ENCODE results near the gene MINK1. TPM values are rescaled to one million over a fixed set of nuclear protein-coding genes. Genes with fewer than 3 reads are reported as not detected.
"Not testable (repeated sequence)": the region's sequence is repeated elsewhere in the genome, so short reads cannot be mapped to it uniquely, and the experiment has no call there.

The MINK1 gene
- total RNA-seq, 4 donors from 2014 or later, result 29.3 to 48.6 (median 46.4) TPM

DNA sequence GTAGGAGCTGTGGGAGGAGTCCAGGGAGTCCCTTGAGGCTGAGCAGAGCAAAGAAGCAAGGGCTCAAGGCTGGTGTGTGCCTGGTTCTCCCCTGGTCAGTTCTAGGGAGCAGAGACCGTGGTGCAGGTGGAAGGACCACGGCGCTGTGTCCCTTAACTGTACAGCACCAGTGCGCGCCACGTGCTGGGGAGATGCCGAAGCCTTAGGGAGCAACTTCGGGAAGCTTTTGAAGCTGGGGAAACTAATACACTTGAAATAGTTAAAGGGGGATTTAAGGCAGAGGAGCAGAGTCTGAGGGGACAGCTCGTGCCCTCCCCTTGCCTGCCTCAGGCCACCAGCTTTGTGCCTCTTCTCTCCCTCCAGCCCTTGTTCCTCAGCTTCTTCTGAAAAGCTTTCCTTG, 27.5 kb downstream of the MINK1 start:
- Histone ChIP-seq H3K9me3 (no peaks in the 10 kb centered on the region), H3K27ac (peak overlapping the region in 3 of 4 donors; percentile 11 to 42 (median 18)), H3K36me3 (peaks cover 0 to 15% of the 10 kb centered on the region in 2 donors), H3K4me3 (no peak overlapping the region), H3K4me1 (peaks cover 0 to 38% (median 9%) of the 10 kb centered on the region in 3 donors), H3K27me3 (no peaks in the 10 kb centered on the region)
- TF ChIP-seq, protein P1, sequence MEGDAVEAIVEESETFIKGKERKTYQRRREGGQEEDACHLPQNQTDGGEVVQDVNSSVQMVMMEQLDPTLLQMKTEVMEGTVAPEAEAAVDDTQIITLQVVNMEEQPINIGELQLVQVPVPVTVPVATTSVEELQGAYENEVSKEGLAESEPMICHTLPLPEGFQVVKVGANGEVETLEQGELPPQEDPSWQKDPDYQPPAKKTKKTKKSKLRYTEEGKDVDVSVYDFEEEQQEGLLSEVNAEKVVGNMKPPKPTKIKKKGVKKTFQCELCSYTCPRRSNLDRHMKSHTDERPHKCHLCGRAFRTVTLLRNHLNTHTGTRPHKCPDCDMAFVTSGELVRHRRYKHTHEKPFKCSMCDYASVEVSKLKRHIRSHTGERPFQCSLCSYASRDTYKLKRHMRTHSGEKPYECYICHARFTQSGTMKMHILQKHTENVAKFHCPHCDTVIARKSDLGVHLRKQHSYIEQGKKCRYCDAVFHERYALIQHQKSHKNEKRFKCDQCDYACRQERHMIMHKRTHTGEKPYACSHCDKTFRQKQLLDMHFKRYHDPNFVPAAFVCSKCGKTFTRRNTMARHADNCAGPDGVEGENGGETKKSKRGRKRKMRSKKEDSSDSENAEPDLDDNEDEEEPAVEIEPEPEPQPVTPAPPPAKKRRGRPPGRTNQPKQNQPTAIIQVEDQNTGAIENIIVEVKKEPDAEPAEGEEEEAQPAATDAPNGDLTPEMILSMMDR (IDR thresholded peaks at IDR 0.05), result no peak
- TF ChIP-seq POLR2A (IDR thresholded peaks at IDR 0.05) (no peak), POLR2AphosphoS5 (IDR thresholded peaks at IDR 0.05) (no peak), EP300 (IDR thresholded peaks at IDR 0.05) (no peak)
- ATAC-seq, result no peak
- WGBS, 2 donors (ENCODE audit: low coverage in 1 of 2), result 100% methylated on average over 7 of the region's 9 CpGs; no CpG with 5 or more reads in 1 of the 2 donors

DNA sequence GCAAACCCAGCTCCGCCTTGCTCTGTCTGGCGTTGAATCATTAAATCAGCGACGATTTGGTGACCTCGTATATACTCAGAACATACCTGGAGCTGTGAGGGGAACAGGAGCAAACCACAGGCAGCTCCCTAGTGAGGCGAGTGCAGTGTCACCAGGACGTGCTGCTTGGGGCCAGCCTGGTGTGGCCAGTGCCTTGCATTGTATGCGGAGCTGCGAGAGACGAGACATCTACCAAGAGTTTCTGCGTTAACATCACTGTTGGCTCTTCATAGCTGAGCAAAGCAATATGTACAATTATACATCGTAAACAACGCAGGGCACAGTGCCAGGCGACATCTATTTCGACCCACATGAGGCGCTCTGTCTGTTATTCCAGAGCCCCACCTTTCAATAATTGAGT, 27.9 kb downstream of the MINK1 start:
- H3K27me3 ChIP-seq, result no peaks in the 10 kb centered on the region
- peaks cover 0 to 15% of the 10 kb centered on the region in 2 donors for H3K36me3 ChIP-seq
- no peaks in the 10 kb centered on the region for H3K9me3 ChIP-seq
- peak overlapping the region in 2 of 4 donors; percentile 18 to 42 for H3K27ac ChIP-seq
- TF ChIP-seq POLR2A (IDR thresholded peaks at IDR 0.05) (no peak), EP300 (IDR thresholded peaks at IDR 0.05) (no peak), POLR2AphosphoS5 (IDR thresholded peaks at IDR 0.05) (no peak)
- TF ChIP-seq, protein P1 (IDR thresholded peaks at IDR 0.05), result no peak
- no peak for ATAC-seq
- no peak overlapping the region for H3K4me3 ChIP-seq
- peaks cover 0 to 38% (median 9%) of the 10 kb centered on the region in 3 donors for H3K4me1 ChIP-seq
- 91 to 100% methylated on average over 1 to 13 of the region's 16 CpGs for WGBS, 2 donors (ENCODE audit: low coverage in 1 of 2)

DNA sequence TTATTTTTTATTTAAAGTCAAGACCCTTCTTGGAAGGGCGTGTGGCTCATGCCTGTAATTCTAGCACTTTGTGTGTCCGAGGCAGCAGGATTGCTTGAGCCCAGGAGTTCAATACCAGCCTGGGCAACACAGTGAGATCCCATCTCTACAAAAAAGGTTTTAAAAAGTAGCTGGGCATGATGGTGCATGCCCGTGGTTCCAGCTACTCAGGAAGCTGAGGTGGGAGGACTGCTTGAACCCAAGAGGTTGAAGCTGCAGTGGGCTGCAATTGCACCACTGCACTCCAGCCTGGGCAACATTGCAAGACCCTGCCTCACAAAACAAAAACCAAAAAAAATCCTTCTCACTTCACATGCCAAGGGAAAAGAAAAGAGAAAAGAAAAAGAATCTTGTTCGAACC, 29.6 kb downstream of the MINK1 start:
- Histone ChIP-seq H3K27me3 (no peaks in the 10 kb centered on the region), H3K4me3 (no peak overlapping the region), H3K4me1 (peaks cover 0 to 34% (median 9%) of the 10 kb centered on the region in 3 donors), H3K9me3 (no peaks in the 10 kb centered on the region), H3K27ac (no peak overlapping the region), H3K36me3 (peaks cover 0 to 15% of the 10 kb centered on the region in 2 donors)
- TF ChIP-seq EP300 (IDR thresholded peaks at IDR 0.05), result no peak
- TF ChIP-seq, protein P1 (IDR thresholded peaks at IDR 0.05), result no peak
- no peak for TF ChIP-seq POLR2A (IDR thresholded peaks at IDR 0.05)
- TF ChIP-seq POLR2AphosphoS5 (IDR thresholded peaks at IDR 0.05), result no peak
- ATAC-seq, result no peak
- WGBS, 2 donors (ENCODE audit: low coverage in 1 of 2), result 94 to 100% methylated on average over 1 to 4 of the region's 4 CpGs

DNA sequence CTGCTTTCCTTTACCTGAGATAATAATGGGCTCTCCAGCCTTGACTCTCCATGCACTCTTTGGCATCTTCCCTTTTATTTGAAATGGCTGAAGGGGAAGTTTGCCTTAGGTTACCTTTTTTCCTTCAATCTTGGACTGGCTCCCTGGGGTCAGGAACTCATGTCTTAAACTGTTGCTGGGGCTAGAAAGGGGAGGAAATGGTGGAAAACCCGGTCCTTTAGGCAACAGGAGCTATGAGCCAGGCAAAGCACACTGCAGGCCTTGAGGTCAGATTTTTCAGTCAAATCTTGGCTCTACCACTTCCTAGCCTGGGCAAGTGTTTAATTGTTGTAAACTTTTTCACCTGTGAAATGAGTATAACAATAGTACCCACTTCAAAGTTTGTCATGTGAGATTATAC, 30.2 kb downstream of the MINK1 start:
- Histone ChIP-seq H3K4me1 (peaks cover 0 to 28% (median 4%) of the 10 kb centered on the region in 3 donors), H3K36me3 (peaks cover 0 to 15% of the 10 kb centered on the region in 2 donors), H3K9me3 (no peaks in the 10 kb centered on the region), H3K4me3 (no peak overlapping the region), H3K27ac (no peak overlapping the region), H3K27me3 (no peaks in the 10 kb centered on the region)
- 78 to 90% methylated on average over 1 of the region's 1 CpG for WGBS, 2 donors (ENCODE audit: low coverage in 1 of 2)
- TF ChIP-seq POLR2A (IDR thresholded peaks at IDR 0.05) (no peak), POLR2AphosphoS5 (IDR thresholded peaks at IDR 0.05) (no peak), EP300 (IDR thresholded peaks at IDR 0.05) (no peak)
- TF ChIP-seq, protein P1 (IDR thresholded peaks at IDR 0.05), result no peak
- ATAC-seq, result no peak

DNA sequence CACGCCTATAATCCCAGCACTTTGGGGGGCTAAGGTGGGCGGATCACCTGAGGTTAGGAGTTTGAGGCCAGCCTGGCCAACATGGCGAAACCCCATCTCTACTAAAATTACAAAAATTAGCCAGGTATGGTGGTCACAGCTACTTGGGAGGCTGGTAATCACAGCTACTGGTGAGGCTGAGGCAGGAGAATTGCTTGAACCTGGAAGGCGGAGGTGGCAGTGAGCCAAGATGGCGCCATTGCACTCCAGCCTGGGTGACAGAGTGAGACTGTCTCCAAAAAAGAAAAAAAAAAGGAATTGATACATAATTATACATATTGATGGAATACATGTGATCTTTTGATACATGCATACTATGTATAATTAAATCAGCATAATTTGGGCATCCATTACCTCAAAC, 34.4 kb downstream of the MINK1 start:
- ATAC-seq, result not testable (repeated sequence)
- WGBS, 2 donors (ENCODE audit: low coverage in 1 of 2), result 50 to 73% methylated on average over 1 to 4 of the region's 5 CpGs

DNA sequence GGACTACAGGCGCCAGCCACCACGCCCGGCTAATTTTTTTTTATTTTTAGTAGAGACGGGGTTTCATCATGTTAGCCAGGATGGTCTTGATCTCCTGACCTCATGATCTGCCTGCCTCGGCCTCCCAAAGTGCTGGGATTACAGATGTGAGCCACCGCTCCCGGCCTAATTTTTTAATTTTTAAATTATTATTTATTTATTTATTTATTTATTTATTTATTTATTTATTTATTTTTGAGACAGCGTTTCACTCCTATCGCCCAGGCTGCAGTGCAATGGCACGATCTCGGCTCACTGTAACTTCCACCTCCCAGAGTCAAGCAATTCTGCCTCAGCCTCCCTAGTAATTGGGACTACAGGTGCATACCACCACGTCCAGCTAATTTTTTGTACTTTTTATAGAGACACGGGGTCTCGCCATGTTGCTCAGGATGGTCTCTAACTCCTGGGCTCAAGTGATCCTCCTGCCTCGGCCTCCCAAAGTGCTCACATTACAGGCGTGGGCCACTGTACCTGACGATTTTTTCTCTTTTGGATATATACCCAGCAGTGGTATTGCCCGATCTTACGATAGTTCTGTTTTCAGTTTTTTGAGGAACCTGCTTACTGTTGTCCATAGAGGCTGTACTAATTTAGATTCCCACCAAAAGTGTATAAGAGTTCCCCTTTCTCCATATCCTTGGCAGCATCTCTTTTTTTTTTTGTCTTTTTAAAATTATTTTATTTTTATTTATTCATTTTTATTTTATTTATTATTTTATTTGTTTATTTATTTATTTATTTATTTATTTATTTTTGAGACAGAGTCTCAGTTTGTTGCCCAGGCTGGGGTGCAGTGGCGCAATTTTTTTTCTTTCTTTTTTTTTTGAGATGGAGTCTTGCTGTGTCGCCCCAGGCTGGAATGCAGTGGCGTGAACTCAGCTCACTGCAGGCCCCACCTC, 36.2 kb downstream of the MINK1 start:
- not testable (repeated sequence) for H3K4me3 ChIP-seq, H3K4me1 ChIP-seq, H3K27me3 ChIP-seq, H3K27ac ChIP-seq, H3K9me3 ChIP-seq, ATAC-seq, H3K36me3 ChIP-seq
- 91 to 100% methylated on average over 9 to 19 of the region's 22 CpGs for WGBS, 2 donors (ENCODE audit: low coverage in 1 of 2)

More for the DNA sequence above, 34.4 kb downstream of the MINK1 start:
- not testable (repeated sequence) for H3K27ac ChIP-seq, H3K36me3 ChIP-seq, H3K4me3 ChIP-seq, H3K27me3 ChIP-seq, H3K9me3 ChIP-seq, H3K4me1 ChIP-seq

Measured in gastroesophageal sphincter (tissue), 4 donors.